ENCODE results near the gene CNN3. TPM values are rescaled to one million over a fixed set of nuclear protein-coding genes. Genes with fewer than 3 reads are reported as not detected.

The CNN3 gene
- total RNA-seq, 2 donors from 2014 or later, result 79.4 to 83.1 TPM

DNA sequence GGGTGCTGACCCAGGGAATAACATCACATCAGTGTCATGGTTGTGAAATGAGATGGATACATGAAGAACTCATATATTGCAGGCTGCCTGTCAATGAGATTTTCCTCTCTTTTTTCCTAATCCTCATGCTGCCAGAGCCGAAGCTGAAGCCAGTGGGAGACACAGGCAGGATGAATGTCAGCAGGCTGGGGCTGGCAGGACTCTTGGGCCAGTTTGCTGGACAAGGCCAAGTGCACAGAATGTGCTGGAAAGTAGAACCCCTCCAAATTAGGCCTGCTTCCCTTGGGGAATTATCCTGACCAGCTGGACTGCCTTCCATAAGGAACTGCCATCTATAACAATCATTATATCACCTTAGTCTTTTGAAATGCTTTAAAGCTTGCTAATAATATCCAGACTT lies 75.3 kb downstream of the CNN3 start:
- Histone ChIP-seq H3K36me3 (replicated peaks in 1 of 2; ENCODE audit: insufficient read depth in 1 of 2, low read depth in 2 of 2) (peaks cover 0 to 5% of the 10 kb centered on the region in 2 donors), H3K27me3 (no peaks in the 10 kb centered on the region), H3K4me3 (no peak overlapping the region), H3K9me3 (no peaks in the 10 kb centered on the region), H3K4me1 (peaks cover 18% of the 10 kb centered on the region), H3K27ac (no peak overlapping the region)
- intact Hi-C loops (cut with DNase I), result loop anchor here (5.0 kb wide), 1 partner anchor 191 kb away; no protein-coding TSS in a partner anchor
- TF ChIP-seq, protein P1, sequence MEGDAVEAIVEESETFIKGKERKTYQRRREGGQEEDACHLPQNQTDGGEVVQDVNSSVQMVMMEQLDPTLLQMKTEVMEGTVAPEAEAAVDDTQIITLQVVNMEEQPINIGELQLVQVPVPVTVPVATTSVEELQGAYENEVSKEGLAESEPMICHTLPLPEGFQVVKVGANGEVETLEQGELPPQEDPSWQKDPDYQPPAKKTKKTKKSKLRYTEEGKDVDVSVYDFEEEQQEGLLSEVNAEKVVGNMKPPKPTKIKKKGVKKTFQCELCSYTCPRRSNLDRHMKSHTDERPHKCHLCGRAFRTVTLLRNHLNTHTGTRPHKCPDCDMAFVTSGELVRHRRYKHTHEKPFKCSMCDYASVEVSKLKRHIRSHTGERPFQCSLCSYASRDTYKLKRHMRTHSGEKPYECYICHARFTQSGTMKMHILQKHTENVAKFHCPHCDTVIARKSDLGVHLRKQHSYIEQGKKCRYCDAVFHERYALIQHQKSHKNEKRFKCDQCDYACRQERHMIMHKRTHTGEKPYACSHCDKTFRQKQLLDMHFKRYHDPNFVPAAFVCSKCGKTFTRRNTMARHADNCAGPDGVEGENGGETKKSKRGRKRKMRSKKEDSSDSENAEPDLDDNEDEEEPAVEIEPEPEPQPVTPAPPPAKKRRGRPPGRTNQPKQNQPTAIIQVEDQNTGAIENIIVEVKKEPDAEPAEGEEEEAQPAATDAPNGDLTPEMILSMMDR (IDR thresholded peaks at IDR 0.05), result no peak
- no peak for TF ChIP-seq POLR2A (IDR thresholded peaks at IDR 0.05)
- DNase-seq (no peak), ATAC-seq (no peak)
- WGBS, 2 donors, result 75 to 89% methylated on average over 1 of the region's 1 CpG

Other genes starting within 250 kb of the CNN3 start
- 10 to 100 TPM; 17.8 to 32.9 TPM for gene SLC44A3, start 106.8 kb downstream of the CNN3 start, total RNA-seq
- gene ALG14, start 145.8 kb upstream of the CNN3 start, total RNA-seq, result under 1 TPM; 0.78 to 0.99 TPM
- gene TLCD4, start 190.2 kb upstream of the CNN3 start, total RNA-seq, result 10 to 100 TPM; 10.2 to 15.6 TPM

Data from body of pancreas (tissue), 4 donors.